Fibroblast of lung (primary cell): ENCODE measurements around the gene ZNF263.

Experiments
- CTCF ChIP-seq, 2 donors: IDR thresholded peaks in 1 of 2; conservative IDR thresholded peaks in 1 of 2; 1 replicate in 1 of 2; 2 replicates in 1 of 2; pipeline ENCODE4 v1.5.1; 2011 to 2012; ENCODE audit warnings: low read length in 2 of 2, control low read depth in 1 of 2, inconsistent platforms in 1 of 2, low read depth in 1 of 2, mild to moderate bottlenecking in 1 of 2
- EZH2 ChIP-seq: IDR thresholded peaks from 2 replicates; pipeline ENCODE4 v1.5.1; 2012; ENCODE audit warnings: low read length, control low read depth, mild to moderate bottlenecking; ENCODE audit errors: missing control alignments

GRCh38 chr16:3282103-3282729, 1.1 kb upstream of the ZNF263 start:
- TF ChIP-seq CTCF (conservative IDR thresholded peaks at IDR 0.05 in 1 of 2, IDR thresholded peaks at IDR 0.05 in 1 of 2; ENCODE audit: low read depth in 1 of 2, low read length in 2 of 2): no peak
- TF ChIP-seq EZH2: no peak
